MV-4-11 (cell line): ENCODE measurements around the gene GPX4.
A peak's percentile ranks its signal among the peaks of the same experiment; 100 is the strongest.

ENCODE experiments used
- DNase-seq: peaks from one replicate; lab custom pipeline; 2025; lab: John Stamatoyannopoulos, UW

GPX4 gene

DNA sequence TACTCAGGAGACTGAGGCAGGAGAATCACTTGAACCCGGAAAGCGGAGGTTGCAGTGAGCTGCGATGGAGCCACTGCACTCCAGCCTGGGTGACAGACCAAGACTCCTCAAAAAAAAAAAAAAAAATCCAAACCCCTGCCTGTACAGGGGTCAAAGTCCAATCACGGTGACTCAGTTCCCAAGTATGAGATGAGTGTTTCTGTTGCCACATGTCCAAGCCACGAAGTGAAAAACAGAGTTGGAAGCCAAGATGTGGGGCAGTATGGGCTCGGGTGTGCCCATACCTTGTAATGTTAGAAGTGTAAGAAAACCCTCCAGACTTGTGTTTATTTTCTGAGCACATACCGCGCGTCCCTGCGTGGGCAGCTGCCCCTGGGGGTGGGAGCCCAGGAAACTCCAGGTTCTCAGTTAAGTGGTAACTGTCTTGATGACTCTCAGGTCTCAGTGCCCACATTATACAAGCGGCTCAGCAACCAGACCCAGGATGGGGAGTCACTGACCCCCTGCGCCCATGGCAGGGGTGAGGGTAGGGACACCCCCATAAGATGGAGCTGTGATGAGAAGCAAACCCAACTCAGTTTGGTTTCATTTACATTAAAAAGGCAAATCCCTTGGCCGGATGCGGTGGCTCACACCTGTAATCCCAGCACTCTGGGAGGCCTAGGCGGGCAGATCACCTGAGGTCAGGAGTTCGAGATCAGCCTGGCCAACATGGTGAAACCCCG lies 1.2 kb upstream of the GPX4 start:
- DNase-seq: peak; percentile 76

DNA sequence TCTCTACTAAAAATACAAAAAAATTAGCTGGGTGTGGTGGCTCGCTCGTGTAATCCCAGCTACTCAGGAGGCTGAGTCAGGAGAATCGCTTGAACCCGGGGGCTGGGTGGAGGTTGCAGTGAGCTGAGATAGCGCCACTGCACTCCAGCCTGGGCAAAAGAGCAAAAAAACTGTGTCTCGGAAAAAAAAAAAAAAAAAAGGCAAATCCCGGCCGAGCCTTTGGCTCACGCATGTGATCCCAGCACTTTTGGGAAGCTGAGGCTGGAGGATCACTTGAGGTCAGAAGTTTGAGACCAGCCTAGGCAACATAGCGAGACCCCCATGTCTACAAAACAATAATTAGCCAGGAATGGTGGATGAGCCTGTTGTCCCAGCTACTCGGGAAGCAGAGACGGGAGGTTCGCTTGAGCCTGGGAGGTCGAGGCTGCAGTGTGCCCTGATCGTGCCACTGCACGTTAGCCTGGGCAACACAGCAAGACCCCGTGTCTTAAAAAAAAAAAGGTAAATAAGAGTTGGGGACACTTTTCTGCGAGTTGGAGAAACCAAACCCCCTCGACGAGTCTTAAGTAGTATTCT lies 574 bp upstream of the GPX4 start:
- no peak for DNase-seq

DNA sequence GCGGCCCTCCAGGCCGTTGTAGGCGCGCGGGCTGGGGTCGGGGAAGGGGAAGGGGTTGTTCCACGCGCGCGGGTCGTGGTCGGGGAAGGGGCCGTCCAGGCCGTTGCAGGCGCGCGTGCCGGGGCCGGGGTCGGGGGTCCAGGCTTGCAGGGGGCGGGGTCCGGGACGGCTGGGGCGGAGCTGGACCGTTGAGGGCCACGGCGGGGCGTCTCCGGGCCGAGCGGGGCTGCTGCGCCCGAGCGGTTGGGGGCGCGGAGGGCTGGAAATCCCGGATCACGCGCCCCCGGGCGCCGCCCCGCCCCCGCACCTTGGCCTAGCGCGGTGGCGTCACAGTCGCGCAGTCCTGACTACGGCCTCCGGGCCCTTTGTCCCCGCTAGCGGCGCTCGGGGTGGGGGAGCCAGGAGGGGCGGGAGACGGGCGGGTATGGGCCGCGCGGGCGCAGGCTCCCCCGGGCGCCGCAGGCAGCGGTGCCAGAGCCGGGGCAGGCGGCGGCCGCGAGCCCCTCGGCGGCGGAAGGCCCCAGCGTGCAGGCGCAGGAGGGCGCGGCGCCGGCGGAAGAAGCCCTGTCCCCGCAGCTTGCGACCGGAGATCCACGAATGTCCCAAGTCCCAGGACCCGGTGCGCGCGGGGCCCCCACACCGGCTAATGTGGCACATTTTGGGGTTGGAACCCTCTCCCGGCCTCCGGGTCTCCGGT lies 665 bp downstream of the GPX4 start:
- DNase-seq: peak; percentile 47

DNA sequence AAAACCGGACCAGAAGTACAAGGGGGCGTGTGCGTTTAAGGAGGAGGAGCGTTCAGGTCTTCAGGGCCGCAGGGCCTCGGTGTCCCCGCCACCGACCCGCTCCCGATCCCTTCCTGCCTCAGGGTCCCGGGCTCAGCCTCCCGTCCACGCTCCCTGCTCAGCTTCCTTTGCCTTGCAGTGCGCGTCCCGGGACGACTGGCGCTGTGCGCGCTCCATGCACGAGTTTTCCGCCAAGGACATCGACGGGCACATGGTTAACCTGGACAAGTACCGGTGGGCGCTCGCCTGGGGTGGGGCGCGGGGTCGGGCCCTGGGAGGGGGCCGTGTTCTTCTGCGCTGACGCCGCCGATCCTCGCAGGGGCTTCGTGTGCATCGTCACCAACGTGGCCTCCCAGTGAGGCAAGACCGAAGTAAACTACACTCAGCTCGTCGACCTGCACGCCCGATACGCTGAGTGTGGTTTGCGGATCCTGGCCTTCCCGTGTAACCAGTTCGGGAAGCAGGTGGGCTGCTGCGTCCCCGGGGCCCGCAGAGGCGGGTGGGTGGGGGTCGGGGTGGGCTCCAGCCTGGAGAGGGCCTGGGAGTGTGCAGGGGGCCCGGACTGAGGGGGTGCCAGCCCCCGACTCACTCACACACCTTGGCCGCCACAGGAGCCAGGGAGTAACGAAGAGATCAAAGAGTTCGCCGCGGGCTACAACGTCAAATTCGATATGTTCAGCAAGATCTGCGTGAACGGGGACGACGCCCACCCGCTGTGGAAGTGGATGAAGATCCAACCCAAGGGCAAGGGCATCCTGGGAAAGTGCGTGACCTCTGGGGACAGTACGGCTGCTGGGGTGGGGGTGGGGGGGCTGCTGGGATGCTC lies 1.4 kb downstream of the GPX4 start:
- DNase-seq: no peak

- no peak for DNase-seq
These were observed 2.4 kb downstream of the GPX4 start for GRCh38 chr19:1105873-1106840.

DNA sequence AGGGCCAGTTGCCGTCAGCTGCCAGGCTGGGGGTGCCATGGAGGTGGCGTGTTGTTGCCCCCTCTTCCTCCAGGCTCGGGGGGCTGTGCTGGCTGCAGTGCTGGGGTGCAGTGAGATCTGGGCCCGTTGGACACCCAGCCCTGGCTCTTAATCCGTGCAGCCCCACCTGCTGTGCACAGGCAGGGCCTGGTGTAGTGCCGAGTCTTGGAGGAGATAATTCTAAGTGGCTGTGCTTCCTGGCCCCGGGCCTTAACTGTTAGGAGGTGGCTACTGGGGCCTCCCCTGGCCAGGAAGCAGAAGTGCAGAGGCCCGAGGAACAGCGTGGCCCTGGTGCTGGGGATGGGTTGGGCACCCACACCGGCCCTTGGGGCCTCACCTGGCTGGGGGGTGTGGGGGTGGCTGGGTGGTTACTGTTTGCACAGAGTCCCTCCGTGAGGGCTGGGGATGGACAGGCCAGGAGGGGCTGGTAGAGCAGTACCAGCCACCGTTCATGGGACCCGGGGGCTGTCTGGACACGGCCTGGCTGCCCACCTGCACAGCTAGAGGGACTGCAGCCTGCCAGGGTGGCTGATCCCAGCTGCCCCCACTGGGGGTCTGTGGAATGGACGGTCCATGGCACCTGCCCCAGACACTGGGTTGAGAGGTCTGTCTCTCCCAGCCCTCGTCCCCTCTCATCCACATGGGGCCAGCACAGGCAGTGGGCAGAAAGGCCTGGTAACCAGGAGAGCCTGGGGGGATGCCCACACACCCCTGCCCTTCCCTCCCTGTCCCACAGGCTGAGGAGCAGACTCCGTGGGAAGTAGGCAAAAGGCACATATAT lies 3.3 kb downstream of the GPX4 start:
- DNase-seq: peak; percentile 60

- peak; percentile 42 for DNase-seq
These were observed 4.0 kb downstream of the GPX4 start for GRCh38 chr19:1107661-1108261.

GRCh38 chr19:1108291-1109031 lies 4.7 kb downstream of the GPX4 start:
- no peak for DNase-seq

- no peak for DNase-seq
These were observed 5.3 kb downstream of the GPX4 start for GRCh38 chr19:1109032-1109551.

DNA sequence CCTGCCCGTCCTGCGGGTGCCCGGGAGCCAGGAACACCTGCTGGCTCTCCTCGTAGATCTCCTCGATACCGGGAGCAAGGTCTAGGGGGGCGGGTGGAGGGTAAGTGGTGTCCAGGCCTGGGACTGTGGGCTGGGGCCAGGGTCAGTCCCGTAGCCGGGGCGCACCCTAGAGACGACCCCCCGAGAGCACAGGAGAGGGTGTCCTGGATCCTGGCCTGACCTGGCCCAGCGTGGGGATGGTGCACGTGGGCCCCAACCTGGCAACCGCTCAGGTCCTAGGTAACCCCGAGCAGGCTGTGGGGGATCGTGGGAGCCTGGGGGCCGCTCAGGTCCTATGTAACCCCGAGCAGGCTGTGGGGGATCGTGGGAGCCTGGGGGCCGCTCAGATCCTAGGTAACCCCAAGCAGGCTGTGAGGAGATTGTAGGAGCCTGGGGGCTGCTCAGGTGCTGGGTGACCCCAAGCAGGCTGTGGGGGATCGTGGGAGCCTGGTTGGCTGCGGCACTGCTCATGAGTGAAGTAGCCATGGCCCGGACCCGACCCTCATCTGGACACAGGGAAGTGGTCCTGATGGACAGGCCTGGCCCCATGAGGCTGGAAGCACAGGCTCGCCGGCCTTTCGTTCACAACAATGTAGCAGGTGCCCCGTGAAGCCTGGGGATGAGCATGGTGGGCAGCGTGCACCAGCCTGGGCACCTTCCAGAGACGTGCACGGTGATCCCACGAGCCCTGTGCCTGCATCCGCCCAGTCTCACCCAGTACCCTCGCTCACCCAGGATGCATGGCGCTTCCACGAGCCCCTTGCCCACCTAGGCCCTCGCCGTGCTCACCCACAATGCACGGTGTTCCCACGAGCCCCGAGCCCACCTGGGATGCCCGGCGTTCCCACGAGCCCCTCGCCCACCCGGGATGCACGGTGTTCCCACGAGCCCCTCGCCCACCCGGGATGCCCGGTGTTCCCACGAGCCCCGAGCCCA lies 6.2 kb downstream of the GPX4 start:
- no peak for DNase-seq

DNA sequence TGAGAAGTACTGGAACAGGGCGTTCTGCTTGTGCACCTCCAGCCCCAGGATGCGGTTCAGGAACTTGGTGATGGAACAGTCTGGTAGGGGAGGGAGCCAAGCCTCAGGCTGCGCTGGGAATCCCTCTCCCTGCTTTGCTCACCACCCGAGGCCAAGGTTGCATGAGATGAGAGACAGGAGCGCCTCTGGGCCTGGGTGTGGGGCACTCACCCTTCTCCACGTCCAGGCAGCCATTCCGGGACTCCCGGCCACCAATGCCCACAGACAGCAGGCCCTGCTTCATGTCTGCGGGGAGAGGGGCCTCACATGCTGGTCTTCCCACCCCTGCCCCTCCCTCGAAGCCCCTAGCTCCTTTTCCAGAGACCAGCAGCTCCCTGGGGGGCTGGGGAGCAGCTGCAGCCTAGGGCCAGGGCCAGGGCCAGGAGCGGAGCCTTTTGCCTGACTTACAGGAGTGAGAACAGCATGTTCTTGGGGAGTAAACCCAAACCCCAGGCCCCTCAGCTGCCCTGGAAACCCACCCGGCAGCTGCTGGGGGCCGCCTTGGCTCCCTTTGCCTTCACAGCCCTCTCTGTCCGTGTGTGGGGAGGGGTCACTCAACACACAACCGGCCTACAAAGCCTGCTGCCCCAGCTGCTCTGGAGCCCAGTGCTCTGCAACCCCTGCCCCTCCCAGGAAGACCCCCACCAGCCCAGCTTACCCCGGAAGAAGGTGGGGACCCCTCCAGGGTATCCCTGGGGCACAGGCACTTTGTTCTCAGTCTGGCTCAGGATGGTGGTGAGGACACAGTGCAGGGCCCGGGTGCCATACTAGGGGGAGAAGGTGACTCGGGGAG lies 7.2 kb downstream of the GPX4 start:
- no peak for DNase-seq

- DNase-seq: no peak
These were observed 8.0 kb downstream of the GPX4 start for GRCh38 chr19:1111641-1112267.

GRCh38 chr19:1112268-1113029 lies 8.7 kb downstream of the GPX4 start:
- no peak for DNase-seq

DNA sequence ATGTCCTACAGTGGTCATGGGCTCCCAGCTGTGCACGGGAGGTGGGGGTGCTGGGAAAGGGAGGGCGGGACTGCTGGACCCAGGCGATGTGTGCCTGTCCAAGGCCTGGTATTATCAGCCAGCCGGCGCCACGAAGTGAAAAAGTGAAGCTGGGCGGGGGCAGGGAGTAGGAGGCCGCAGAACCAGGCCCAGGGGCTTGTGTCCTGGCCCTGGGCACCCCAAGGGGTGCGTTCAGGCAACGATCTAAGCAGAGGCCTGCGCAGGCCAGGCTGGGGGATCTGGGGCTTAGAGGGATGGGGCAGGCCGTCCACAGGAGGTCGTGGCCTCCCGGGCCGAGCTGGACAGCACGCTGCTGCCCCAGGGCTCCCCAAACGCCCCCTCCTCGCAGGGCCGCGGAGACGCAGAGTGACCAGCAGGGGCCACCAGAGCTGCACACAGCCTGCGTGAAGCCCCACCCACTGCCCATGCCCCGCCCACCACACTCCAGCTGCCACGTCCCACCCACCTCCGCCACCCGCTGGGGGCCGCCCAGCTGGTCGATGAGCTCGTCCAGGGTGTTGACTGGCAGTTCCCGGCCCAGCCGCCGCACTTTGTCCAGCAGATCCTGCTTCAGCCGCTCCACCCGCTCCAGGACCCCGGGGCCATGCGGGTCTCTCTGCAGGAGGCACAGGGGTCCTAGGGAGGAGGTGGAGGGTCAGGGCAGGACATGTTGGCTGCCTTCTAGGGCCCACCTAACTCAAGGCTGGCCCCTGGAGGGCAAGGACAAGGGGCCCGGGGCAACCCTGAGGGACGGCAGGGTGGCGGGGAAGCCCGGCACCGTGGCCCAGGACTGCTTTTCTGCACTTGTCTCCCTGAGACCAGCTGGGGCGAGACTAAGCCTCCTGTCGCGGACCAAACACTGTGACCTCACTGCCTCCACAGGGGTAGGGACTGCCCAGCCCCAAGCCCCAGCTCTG lies 9.5 kb downstream of the GPX4 start:
- peak; percentile 86 for DNase-seq
